ENCODE measurements around the gene APPL2.

GRCh38 chr12:105205322-105206048 is 30.5 kb downstream of the APPL2 start:
- no peak for TF ChIP-seq CTCF (conservative IDR thresholded peaks at IDR 0.05; ENCODE audit: low read depth, low read length)
- TF ChIP-seq EZH2 (IDR thresholded peaks at IDR 0.05; ENCODE audit: borderline replicate concordance, low read depth, low read length, poor library complexity, severe bottlenecking) = no peak

Data from A673 (cell line).